ENCODE results near the gene NCKAP5L.

DNA sequence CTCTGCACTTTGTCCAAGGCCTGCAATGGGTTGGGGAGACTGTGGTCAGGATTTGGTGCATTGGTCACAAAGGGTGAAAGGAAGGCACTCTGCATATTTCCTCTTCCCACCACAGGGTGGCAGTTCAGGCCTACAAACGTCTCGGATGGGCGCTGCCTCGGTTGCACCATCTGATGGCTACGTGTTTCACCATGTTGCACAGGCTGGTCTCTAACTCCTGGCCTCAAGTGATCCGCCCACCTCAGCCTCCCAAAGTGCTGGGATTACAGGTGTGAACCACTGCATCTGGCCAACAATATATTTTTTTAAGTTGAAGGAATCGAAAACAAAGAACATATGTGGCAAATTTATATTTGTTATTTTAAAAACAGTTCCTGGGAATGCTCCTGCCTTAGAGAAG, 51.8 kb downstream of the NCKAP5L start:
- TF ChIP-seq POLR2A (IDR thresholded peaks at IDR 0.05; ENCODE audit: low read length) (no peak), GATA1 (IDR thresholded peaks at IDR 0.05; ENCODE audit: low read depth, low read length) (no peak)

Measured in erythroblast (primary cell).